HG03108 (cell line): ENCODE measurements around the gene PAPOLG.
A peak's percentile ranks its signal among the peaks of the same experiment; 100 is the strongest.
"Not testable (repeated sequence)": the region's sequence is repeated elsewhere in the genome, so short reads cannot be mapped to it uniquely, and the experiment has no call there.

Experiments used
- ATAC-seq: cut with Tn5 transposase; IDR thresholded peaks from one replicate; pipeline ENCODE4 v1.9.1; 2021; ENCODE audit warnings: moderate library complexity; ENCODE audit not compliant: unreplicated experiment

The PAPOLG gene

DNA sequence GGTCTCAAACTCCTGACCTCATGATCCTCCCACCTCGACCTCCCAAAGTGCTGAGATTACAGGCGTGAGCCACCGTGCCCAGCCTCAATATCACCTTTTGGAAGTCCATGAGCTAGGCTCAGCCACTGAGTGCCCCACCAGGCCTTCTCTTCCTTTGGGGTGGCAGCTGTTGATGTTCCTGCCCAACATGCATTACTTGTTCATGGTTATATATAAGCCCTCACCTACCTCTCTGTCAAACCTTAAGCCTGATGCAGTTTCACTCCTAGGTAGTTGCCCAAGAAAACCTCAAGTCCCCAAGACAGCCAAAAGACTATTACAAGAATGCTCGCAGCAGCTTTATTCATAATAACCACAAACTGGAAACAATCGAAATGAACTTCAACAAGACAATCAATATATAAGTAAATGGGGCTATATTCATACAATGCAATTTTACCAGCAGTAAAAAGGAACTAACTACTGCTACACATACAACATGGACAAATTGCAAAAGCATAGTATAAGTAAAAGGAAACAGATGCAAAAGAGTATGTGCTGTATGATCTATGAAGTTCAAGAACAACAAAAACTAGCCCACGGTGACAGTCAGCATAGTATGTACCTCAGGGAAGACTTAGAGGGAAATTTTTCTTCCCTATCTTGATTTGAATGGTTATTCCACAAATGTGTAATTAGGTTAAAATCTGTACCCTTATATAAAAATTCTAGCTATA, 65.7 kb downstream of the PAPOLG start:
- ATAC-seq: no peak

DNA sequence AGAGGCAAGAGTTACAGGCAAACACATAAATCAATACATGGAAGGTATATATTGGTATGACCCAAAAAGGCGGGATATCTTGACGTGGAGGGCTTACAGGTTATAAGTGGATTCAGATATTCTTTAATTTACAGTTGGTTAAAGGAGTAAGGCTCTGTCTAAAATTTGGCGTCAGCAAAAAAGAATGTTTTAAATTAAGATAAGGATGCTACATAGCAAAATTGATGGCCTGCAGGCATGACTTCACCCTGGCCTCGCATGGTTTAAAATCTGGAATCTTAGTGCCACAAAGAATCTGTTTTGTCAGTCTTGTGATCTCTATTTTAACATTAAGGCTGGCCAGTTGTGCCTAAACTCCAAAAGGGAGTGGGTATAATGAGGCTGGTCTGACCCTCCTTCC, 66.9 kb downstream of the PAPOLG start:
- no peak for ATAC-seq

DNA sequence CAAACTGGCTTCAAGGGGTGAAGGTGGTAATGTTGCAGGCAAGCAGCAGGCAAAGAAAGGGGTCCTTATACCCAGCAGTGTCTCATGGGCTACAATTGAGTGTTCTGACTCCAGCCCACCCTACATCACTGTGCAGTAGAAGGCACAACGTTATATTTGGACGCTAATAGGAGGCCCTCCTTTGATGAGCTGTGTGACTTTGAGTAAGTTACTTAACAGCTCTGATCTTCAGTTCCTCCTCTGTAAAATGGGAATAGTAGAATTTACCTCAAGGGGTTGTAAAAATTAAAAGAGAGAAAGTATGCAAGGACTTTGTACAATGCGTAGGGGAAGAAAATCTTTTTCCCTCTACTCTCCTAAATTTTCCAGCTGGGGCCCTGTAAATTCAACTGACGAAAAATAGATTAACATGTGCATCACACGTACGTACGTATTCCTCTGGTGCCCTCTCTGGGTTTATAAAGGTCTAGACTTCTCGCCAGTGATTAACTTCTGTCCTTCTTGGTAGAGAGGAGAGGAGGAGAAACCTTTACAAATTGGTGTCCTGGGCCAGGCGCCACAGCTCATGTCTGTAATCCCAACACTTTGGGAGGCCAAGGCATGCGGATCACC, 67.7 kb downstream of the PAPOLG start:
- ATAC-seq: no peak

DNA sequence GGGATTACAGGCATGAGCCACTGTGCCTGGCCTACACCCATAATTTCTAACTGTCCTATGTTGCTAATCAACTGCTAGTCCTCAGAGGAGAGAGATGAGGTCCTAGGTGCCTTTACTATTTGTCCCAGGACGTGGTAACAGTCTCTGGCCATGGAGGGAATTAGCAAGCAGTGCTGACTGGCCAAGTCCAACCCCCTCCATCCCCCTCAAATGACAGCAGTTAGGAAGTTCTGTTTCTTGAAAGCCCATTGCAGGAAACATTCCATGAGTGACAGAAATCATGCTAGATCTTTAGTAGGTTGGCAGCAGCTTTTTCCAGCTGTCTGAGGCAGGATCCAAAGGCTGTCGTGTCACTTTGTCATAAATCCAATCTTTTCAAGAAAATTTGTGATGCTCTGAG, 69.6 kb downstream of the PAPOLG start:
- no peak for ATAC-seq

DNA sequence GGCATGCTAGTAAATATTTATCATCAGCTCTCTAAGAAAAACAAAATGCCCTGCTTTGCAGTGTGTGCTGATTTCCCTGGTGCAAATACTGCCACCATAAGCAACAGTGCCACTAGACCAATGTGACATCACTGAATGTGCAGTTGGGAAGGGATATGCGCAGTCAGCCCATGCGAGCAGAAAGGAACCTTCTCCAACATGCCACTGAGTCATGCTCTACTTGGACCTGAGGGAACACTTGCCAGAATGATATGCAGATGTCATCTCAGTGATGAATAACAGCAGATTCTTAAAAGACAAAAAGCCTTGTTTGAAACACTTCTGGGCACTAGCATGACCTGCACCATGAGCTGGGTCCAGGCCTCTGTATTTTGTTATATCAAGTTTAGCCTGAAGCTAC, 70.0 kb downstream of the PAPOLG start:
- ATAC-seq: no peak

DNA sequence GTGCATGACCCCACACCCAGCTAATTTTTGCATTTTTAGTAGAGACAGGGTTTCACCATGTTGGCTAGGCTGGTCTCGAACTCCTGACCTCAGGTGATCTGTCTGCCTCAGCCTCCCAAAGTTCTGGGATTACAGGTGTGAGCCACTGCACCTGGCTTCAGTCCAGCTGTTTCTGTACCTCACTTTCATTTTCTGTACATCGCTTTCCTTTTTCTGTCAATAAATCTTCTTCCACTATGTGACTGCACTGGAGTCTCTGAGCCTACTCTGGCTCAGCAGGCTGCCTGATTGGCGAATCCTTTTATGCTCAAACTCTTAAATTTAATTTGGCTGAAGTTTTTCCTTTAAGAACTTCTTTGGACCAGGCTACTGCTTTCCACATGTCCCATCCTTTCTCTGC, 70.8 kb downstream of the PAPOLG start:
- ATAC-seq: not testable (repeated sequence)

DNA sequence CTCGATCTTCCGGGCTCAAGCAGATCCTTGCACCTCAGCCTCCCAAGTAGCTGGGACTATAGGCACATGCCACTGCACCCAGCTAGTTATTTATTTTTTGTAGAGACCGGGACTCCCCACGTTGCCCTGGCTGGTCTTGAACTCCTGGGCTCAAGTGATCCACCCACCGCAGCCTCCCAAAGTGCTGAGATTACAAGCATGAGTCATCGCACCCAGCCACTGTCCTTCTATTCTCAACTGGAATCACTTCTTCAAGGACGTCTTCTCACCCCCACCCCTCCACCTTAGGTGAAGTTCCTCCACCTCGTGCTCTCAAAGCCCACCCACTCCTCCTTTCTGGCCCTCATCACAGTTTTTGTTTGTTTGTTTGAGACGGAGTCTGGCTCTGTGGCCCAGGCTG, 71.3 kb downstream of the PAPOLG start:
- no peak for ATAC-seq

DNA sequence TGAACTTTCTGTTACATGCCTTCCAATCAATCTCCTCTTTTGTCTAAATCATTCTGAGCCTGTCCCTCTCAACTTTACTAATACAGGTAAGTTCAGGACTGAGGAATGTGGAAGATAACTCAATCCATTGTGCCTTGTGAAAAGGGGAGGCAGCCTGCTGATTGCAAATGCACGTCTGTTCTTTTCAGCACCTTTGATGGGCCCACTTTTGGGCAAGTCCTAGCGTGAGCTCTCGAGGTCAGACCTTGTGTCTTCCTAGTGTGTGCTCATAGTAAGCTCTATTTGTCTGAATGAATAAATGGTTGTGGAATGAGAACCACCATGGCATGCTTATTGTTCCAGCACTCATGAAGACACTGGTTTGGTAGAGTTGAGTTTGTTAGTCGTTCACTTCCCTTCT, 74.9 kb downstream of the PAPOLG start:
- no peak for ATAC-seq

DNA sequence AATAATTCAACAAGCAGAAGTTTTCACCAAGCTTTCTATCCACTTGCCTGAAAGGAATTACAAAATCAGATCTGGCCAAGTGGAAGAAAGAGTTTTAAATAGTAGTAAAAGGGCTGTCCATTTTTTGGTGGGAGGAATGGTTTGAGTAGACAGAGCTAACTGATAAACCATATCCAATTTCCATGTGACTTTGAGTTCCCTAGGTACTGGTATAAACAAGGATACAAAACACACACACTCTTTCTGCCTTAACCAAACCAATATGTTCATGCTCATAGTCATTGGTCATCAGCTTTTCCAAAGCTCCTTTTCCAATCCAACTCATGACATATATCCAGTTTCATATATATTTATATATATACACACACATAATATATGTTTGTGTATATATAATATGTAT, 75.9 kb downstream of the PAPOLG start:
- ATAC-seq: no peak

DNA sequence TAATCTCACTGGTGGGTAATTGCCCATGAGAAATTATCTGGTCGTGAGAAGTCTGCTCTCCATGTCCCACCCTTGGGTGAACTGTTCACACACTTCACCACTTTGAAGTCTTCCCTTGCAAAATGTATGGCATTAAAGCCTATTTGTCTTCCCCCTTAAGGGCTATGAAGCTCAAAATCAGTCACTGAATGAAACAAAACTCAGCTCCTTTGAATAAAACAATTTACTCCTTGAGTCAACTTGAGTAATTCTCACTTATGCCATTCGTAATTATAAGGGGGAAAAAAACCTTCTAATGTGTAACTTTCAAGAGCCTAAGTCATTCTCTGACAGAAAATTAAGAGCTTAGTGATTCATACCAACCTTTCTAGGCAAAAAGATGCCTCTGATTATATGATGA, 76.6 kb downstream of the PAPOLG start:
- ATAC-seq: no peak

DNA sequence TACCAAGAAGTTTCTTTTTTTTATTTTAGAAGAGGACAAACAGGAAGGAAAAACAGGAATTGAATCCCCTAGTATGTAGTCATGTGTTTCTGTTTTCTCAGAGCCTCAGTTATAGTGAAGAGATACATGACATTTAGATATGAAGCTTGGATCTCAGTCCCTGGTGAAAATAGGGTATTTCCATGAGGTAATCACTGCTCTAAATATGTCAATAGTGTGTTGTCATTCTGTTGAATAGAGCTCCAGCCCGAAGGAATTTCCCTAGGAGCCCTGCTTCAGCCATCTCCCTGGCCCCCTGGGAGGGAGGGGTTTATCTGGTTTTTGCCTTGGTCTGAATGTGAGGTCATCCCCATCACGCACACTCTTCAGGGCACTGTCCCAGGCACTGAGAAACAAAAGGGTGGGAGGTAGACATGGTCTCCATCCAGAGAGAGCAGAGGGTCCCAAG, 78.2 kb downstream of the PAPOLG start:
- peak; percentile 36 for ATAC-seq

DNA sequence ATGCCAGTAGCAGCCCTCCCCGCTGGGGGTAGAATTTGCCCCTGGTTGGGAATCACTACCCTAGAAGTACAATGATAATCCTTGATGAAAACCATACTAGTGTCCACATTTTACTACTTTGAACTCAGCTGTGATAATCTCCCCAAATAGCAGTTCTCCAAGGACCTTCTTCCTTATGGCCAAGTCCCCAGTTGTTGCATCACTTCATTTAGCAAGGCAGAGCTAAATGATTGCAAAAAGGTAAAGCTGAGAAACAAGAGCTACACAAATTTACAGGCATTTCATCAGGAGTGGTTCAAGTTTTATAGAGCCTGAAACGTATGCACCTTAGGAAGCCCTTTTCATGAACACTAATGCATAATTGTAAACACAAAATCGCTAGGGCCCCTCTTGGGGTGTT, 80.4 kb downstream of the PAPOLG start:
- ATAC-seq: no peak

DNA sequence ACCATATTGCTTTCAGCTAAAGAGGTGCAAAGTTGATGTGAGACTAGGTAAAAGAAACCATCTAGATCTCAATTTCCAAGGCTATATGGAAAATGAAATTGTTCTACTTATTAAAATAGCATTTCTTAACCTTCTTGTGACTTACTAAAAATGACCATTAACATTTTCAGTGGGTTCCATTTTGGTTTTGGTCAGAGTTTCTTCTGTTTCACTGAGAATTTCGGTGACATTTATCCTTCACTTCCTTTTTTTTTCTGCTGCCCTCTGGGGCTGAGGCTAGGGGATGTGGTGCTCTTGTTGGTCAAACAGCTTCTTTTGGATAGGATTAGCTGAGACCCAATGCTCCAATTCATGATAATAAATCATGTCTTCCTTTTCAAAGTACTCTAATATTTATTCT, 81.1 kb downstream of the PAPOLG start:
- peak; percentile 21 for ATAC-seq

DNA sequence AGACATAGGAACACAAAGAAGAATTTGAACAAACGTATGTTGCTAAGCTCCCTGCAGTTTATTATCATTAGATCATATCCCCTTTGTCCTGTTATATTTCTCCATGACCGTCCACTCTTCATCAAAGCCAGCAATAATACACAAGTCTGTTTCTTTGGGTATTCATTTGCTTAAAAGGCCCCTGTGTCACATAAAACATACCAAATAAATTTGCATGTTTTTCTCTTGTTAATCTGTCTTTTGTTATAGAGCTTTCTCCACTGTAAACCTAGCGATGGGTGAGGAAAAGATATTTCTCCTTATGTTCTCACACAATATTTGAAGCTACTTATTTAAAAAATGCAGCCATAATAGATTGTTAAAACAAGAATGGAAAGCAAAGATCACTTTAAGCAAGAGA, 82.4 kb downstream of the PAPOLG start:
- no peak for ATAC-seq

DNA sequence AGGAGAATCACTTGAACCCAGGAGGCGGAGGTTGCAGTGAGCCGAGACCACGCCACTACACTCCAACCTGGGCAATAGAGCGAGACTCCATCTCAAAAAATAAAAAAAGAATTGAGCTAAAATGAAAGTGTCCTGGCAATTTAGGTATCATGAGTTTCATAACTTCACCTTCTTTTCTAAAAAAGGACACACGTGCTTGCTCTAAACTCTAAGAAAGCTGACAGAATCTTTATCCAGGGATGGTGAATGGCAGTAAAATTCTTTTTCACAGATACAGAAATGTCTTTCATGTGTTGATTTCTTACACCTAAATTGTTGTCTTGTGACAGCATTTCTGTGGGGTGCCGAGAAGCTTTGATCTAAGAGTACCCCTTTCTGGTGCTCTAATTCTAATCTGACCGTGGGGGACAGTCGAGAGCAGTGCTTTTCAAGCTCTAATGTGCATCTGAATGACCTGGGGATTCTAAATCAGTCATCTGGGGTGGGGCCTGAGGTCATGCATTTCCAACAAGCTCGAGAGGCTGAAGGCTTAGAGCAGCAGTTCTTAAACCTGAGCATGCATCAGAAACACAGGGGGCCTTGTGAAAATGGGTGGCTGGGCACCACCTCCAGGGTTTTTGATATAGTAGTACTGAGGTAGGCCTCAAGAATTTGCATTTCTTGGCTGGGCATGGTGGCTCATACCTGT, 83.2 kb downstream of the PAPOLG start:
- peak; percentile 30 for ATAC-seq

DNA sequence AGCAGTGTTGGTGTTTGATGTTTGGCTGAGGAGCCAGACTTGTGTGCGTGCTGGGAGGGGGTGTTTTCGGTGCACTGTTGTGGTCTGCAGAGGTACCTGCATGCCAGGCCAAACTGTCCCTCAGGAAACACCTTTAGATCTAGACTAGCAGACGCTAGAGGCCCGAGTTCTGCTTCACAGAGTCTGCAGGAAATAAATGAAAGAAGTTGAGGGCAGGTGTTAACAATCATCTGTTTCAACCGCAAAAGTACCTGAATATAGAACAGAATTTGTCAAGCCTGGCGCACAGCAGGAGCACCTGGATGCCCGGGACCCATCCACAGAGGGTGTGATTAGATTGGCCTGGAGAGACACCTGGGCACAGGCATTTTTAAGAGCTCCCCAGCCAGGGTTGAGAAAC, 84.8 kb downstream of the PAPOLG start:
- ATAC-seq: peak; percentile 64

DNA sequence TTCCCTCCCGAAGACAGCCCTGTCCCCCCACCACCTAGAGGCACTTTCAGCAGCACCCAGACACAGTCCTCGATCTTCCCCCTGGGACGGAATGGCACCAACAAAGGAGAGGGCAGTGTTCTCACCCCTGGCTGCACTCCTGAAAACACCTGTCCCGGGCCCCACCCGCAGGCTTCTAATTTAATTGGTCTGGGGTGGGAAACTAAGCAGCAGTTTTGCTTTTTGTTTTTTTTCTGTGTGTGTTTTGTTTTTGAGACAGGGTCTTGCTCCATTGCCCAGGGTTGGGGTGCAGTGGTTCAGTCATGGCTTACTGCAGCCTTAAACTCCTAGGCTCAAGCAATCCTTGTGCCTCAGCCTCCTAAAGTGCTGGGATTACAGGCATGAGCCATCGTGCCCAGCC, 86.9 kb downstream of the PAPOLG start:
- ATAC-seq: no peak

DNA sequence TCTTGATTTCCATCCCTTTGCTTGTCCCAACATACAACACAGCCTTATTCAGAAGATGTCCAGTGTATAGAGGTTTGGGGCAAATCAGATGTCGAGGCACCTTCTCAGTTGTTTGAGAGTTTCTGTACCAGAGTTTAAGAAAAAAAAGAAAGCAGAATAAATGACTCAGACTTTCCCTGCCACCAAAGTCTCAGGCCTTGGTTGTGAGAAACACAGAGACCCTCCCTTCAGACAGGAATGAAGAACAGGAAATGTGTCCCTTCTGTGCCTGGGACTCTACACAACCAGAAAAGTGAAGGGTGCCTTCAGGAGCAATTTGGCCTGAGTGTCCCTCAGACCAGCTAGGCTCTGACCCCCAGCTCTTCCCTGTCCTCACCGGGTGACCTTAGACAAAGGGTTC, 88.0 kb downstream of the PAPOLG start:
- no peak for ATAC-seq

DNA sequence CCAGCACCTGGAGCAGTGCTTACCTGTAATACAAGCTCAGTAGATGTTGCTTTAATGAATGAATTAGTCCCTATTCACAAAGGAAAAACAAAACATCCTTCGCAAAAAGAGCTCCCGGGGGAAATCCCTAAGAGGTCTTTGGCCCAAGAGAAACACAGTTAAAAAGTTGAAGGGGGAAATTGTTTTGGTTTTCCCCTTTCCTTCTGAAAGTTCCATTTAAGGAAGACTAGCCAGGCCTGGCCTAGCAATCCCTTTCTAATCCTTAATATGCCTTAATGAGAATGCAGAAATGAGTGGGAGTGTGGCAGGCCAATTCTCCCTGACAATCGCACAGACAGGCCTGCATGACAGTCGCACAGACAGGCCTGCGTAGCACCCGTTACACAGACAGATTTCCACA, 91.8 kb downstream of the PAPOLG start:
- no peak for ATAC-seq
